Measurements from ENCODE around the gene NEUROD6.

DNA sequence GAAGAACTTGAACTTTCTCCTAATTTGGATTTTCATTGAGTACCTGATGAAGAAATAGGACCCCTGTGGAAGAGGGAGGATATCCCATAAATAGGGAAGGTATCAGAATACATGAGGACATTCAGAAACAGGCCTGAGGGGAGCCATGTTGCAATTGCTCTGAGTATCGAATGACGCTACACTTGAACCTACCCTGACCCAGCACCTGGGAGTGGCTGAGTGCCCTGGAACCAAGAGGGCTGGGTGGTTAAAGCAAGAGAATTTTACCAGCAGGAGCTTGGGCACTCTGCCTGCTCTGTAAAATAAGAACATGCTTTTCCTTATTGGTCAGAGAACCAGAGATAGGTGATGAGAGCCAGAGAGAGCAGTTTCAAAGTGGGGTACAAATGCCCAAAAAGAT is 7.2 kb downstream of the NEUROD6 start:
- no peak for TF ChIP-seq POLR2A (IDR thresholded peaks at IDR 0.05)
- TF ChIP-seq CTCF (IDR thresholded peaks at IDR 0.05 in 4 of 5, conservative IDR thresholded peaks at IDR 0.05 in 1 of 5), result no peak

All from gastrocnemius medialis (tissue), 4 donors.